Activated CD8-positive, alpha-beta memory T cell treated with anti-CD3 and anti-CD28 coated beads, Interleukin-2, amount 50 U/mL, for 24 hours (primary cell): ENCODE data around the gene NFATC3.

ENCODE experiments used
- DNase-seq: peaks from one replicate; pipeline ENCODE4 v3.0.0-alpha.2; 2020; ENCODE audit errors: extremely low read depth

Gene NFATC3

DNA sequence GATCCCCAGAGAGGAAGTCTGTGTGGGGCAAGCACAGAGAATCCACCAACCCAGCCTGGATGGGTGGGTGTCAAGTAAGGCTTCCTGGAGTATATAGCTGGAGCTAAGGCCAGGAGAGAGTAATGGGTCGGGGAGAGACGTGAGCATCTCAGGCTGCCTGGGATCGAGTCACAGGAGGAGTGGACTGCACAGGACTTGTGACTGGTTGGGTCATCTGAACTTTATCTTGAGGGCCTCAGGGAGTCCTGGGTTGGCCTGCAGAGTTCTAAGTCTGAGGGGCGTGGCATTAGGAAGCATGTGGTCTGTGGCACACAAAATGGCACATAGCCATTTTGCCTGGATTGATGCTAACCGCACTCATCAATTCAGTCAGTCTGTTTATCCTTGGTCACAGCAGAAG lies 161.5 kb downstream of the NFATC3 start:
- DNase-seq = no peak

GRCh38 chr16:68247400-68247799 lies 162.2 kb downstream of the NFATC3 start:
- no peak for DNase-seq

DNA sequence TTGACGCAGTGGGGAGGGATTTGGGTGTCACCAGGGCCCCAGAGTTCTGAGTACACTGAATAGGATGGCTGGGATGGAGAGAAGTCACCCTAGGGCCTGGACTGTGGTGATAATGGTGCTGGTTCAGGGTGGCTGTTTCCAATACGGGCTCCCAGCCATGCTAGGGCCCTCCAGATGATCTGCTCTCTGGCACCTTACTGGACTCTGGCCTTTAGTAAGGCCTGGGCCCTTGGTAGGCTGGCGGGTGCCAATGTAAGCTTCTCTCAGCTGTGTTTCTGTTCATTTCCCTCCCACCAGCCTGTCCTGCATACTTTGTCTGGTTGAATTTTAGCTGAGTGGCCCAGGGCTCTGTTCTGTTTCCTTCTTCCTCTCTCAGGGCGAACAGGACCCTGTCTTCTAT lies 162.8 kb downstream of the NFATC3 start:
- DNase-seq = no peak

DNA sequence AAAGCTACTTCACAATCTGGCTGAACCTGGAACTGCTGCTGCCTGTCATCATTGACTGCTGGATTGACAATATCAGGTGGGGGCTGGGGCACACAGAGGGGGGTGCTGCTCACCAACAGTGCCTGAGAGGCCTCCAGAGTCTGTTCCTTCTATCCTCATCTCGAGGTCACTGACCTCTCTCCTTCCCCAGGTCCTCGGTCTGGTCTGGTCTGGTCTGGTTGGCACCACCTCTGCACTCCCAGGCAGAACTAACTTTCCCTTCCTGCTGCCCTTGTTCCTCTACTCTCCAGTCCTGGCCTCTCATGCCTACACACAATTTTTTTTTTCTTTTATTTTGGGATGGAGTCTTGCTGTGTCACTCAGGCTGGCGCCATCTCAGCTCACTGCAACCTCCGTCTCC lies 164.2 kb downstream of the NFATC3 start:
- DNase-seq = no peak

- DNase-seq = no peak
Measured at GRCh38 chr16:68250951-68251350, 165.8 kb downstream of the NFATC3 start.

DNA sequence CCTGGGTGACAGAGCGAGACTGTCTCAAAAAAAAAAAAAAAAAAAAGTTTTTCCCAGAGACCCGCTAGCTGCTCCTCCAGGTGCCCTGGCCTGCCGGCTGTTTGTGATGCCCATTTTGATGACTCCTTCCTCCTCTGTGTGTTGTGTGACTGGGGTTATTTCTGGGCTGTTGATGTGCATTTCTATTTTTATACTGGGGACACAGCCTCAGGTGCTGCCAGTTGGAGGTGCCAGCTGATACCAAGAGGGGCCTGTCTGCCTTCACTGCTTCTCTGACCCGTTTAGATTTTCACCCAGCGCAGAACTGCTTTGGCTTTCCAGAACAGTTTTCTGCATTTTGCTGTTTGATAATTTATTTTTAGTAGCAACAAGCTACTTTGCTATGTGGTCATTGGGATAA lies 166.7 kb downstream of the NFATC3 start:
- DNase-seq = no peak

- no peak for DNase-seq
Measured at GRCh38 chr16:68252383-68252782, 167.2 kb downstream of the NFATC3 start.

GRCh38 chr16:68253721-68254120 lies 168.6 kb downstream of the NFATC3 start:
- no peak for DNase-seq

GRCh38 chr16:68255712-68256111 lies 170.5 kb downstream of the NFATC3 start:
- DNase-seq = no peak

- no peak for DNase-seq
Measured at GRCh38 chr16:68257251-68257905, 172.2 kb downstream of the NFATC3 start.

DNA sequence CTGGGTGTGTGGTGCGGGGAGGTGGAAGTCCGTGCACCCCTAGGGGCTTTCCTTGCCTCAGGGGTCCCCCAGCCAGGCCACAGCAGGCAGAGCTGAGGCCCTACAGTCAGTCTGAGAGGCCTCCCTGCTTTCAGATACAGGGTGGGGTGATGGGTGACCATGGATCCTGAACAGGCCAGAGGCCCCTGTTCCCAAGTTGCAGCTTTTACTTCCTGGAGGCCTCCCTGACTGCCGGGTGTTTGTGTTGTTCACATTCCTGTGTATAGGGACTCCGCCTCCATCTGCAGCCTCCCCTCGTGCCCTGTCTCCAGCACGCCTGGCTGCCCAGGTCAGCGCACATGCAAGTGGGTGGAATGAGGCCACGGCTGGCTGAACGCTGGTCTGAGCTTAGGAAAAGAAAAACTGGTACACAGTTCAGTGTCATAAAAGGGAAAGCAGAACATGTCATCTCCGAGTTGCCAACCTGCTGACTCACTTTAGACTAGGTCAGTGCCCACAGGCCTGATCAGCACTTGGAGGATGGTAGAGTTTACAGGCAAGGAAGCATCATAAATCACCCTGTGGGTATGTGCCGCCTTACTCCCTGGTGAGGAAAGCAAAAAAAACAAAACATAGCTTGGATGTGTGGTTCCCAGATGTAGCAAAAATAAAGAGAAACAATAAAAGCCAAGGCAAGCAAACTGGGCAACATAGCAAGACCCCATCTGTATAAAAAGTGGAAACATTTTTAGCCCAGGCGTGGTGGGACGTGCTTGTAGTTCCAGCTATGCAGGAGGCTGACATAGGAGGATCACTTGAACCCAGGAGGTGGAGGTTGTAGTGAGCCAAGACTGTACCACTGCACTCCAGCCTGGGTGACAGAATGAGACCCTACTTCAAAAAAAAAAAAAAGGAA lies 173.0 kb downstream of the NFATC3 start:
- no peak for DNase-seq

GRCh38 chr16:68259007-68259825 lies 174.0 kb downstream of the NFATC3 start:
- no peak for DNase-seq

DNA sequence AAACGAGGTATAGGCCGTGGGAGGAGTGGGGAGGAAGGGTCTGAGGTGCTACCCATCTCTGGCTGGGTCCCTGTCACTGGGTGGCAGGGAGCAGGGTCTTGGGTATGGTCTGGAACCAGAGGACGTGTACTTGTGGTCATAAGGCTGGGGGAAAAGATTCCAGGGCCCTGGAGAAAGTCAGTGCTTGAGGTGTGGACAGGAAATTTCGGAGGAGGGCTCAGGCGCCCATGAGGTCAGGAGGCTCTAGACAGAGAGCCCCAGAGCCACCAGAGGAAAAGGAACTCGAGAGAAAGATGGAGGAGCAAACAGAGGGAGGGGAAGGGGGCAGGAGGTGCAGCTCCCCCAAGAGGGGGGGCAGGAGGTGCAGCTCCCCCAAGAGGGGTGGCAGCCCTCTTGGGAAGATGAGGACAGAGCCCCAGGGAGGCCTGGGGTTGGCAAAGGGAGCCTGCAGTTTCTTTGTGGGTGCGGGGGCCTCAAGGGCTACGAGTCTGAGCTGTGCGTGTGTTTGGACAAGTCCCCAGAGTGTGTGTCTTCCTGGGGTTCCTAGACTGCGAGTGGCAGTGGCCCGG lies 178.5 kb downstream of the NFATC3 start:
- no peak for DNase-seq

GRCh38 chr16:68264128-68265077 lies 179.2 kb downstream of the NFATC3 start, which contains the start of gene SLC7A6:
Gene SLC7A6, plus strand, starts transcription at chr16:68264526. Its CDS starts 10,201 bp downstream, at chr16:68274727.
- peak; percentile 46 for DNase-seq

- no peak for DNase-seq
Measured at GRCh38 chr16:68265078-68265920, 180.1 kb downstream of the NFATC3 start.

GRCh38 chr16:68267612-68268405 lies 182.6 kb downstream of the NFATC3 start:
- DNase-seq = no peak

- DNase-seq = no peak
Measured at GRCh38 chr16:68269793-68270192, 184.6 kb downstream of the NFATC3 start.

DNA sequence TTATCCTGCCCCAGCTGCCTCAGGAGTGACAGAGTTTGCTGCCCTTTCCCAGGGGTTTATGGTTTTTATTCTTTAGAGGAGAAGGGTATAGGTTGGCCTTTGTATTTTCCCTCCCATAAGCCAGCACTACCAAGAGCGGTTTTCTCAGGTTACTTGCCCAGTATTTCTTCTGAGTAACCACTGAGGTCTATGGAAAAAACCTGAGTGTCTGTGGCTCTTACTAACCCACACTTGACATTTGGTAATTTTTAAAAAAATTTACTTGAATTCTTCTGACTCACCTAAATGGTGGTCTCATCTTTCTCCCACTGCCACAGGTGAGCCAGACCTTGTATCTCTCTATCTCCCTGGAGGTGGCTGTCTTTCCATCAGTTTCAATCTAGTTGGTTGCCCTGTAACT lies 185.2 kb downstream of the NFATC3 start:
- no peak for DNase-seq
